Fibroblast of the conjunctiva (primary cell): Measurements from ENCODE around the gene TENM3.

ENCODE experiments used
- DNase-seq: peaks from one replicate; pipeline ENCODE4 v3.0.0-alpha.2; 2010; ENCODE audit warnings: low read depth

TENM3 gene

DNA sequence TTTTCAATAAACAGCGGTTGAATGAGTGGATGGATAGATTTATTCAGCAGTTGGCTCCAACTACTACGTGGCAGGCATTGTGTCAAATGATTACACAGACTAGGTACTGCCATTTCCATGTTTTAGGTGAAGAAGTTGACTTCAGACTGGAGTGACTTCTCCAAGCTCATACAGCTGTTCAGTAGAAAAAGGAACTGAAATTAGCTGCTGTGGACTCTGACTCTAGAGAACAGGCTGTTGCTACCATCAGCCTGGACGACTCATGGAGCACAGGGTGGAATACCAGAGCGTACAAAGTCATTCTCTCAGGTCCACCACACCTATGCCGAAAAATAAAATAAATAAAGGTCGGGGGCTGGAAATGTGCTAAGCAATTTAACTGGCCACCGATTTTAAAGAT, 45.3 kb downstream of the TENM3 start:
- no peak for DNase-seq

DNA sequence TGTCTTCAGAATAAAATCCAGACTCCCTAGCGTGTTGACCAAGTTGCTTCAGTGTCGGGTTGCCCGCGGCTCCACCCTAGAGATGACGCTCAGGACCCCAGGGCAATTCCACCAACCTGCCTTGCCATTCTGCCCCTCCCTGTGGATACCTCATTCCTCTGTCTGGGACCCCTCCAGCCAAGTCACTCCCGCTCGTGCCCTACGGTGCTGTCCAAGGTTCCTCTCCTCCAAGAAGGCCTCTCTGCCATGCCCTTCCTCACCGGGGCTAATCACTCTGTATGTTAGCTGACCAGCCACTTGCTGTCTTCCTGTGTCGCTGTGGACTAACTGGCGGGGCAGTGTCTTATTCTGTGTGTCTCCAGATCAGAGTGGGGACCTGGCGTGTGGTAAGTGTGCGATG, 46.6 kb downstream of the TENM3 start:
- no peak for DNase-seq

DNA sequence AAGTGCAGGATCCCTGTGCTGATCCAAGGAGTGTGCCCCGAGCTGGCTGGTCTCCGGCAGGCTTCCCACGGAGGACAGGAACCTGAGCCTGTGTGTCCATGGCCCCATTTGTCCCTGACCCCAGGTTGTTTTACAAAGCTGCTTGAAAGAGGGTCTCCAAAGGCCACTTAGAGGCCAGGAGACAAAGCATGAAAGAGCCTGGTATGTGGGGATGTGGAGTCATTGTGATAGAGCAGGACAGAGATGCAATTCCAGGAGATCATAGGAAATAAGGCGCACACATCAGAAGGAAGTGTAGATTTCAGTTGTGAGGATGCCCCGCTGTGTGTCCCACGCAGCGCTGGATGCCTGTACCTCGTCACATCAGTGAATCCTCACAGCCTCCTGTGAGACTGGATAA, 48.0 kb downstream of the TENM3 start:
- DNase-seq, result no peak

DNA sequence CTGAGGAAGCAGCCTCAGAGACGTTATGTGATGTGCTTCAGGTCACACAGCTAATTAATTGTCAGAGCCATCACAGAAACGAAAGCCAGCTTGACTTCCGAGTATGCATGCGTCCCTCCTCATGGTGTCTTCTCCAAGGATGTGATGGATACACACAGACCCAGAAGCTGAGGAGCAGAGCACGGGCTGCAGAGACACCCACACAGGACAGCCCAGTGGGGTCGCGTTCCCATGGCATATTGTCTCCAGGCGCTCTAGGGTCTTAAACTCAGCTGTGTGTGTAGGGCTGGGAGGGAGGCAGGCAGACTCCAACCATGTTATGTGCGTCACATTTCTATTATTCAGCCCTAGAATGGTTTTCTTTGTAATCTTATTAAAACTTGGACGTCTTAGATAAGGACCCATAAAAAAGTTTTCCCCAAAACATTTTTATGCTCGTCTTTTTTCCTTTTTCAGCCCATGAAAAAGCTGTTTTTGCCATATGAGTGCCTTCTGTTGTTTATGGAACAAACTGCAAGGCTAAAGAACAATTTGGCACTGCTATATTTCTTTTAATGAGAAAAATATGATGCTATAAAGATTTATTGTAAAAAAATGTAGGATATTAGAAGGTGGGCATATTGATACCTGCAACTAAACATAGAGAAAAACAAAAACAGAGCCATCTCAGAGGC, 48.5 kb downstream of the TENM3 start:
- DNase-seq, result no peak

DNA sequence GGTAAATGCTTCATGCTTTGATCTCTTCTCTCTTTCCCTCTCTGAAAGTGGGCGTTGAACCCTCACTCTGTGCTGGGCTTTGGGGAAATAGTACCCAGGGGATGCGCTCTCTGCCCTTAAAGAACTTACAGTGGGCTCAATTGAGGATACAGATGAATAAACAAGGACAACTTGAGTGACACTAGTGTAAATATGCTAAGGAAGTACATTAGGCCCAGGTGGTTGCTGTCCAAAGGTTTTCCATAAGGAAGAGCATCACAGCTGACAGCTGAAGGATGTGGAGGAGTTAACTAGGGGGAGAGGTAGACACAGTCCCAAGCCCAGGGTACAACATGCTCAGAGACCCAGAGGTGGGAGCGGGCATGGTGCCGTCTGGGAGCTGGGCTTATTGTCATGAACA, 49.4 kb downstream of the TENM3 start:
- no peak for DNase-seq

DNA sequence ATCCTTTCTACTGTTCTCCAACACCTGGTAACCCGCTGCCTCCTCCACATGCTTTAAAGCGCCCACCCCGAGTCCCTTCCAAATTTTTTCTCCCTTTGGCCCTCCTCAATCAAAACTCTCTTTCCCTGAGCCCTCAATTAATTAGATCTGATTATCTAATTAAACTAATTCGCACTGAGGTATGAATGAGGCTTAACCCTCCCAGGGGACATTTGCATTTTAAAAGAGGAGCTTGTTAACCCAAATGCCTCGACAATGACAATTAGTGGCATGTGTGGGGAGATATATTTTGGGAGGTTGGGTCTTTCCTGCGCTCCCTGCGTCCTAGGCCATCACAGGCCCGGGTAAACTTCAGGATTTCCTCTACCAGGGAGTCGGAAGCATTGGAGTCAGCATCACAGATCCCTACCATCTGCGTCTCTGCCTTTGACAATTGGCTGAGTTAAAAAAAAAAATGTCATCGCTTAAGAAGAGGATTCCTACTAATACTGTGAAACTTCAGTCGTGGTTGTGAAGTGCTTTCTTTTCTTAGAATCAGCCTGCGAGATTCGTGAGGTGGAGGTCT, 50.6 kb downstream of the TENM3 start:
- no peak for DNase-seq

DNA sequence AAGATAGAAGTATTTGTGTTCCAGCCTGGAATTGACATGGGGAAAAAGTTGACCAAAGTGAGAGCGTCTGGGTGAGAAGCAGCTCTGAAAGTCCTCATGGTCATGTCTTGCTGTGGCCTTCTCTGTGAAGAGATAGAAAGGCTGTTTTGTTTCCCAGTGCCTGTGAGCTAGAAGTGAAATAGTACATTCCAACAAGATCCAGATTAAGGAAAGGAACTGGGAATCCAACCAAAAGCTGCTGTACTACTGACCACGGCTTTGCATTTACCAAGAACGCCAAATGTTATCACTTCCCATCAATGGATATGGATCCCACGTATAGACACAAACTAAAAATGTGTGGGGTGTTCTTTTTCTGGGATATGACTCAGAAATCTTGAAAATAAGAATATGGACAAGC, 51.2 kb downstream of the TENM3 start:
- no peak for DNase-seq

DNA sequence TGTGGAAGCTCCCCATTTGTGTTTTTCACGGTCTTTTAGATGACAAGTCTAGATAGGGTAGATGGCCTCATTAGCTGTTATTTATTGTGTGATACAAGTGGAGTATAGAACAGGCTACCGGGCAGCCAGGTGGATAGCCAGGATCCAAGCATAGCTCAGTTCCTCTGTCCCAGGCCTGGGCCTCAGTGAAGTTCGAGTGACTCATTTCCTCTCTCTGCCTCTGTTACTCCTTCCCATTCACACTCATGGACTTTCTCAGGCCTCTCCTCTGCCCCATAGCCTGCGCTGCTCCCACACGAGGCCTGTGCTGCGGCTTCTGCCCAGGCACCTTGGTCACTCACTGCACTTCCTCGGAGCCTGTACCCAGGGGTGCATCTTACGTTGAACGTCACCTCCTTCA, 54.5 kb downstream of the TENM3 start:
- DNase-seq, result no peak

DNA sequence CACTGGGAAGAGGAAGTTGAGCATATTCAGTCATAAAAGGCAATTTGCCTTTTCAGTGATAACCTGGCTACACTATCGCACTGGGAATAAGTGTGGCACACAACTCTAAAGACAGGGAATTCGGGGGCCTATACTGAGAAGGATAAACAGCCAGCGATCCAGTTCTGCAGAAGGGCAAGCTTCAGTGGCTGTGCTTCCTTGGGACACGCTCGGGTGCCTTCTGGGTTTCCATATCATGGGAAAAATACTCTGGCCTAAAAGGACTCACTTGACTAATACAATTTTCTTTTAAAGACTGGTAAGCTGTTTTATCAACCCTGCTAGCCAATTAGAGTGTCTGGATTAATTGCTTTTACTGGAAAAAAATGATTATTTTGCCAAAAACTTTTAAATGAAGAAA, 58.5 kb downstream of the TENM3 start:
- no peak for DNase-seq

DNA sequence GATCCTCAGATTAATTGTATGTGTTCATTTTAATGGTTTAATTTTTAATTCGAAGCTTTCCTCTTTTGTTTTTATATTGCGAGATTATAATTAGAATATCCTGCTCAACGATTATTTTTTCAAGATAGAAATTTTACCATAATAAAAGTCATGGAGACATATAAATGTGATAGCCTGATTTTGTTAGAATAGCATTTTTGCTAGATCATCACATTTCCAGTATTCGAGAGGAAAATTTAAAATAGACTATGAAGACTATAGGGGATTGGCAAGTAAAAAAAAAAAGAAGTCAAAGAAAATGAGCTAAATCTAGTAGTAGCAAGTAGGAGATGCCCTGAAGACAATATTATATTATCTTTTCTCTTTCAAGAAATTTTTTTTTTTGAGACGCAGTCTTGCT, 60.6 kb downstream of the TENM3 start:
- no peak for DNase-seq

DNA sequence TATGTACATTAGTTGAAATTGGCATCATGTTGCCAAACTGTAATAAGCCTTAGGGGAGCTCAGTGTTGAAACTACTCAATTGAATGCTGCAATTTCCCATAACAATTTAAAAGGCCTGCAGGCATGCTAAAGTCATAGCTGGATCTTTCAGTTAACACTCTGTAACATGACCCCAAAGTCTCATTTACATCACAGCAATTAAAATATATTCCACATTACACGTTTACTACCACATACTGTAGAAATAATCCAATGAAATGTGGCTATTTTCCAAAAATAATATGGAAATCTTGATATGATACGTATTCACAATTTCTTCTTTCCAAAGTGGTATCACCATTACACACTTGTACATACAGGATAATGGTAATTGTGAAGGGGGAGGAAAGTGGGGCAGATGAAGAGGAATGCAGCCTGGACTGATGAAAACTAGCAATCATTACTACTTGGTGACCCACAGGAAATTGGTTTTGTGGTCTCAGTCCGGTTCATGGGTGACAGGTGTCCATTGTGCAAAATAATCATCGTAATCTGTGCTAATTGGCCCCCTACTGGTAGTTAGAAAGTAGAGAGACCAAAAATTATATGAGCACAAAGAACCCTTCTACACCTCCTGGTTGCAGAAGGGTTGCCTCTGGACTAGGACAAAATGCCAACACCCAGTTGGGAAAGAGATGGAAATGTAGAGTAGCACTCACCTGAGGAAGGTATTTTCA, 63.7 kb downstream of the TENM3 start:
- DNase-seq, result peak; percentile 9

DNA sequence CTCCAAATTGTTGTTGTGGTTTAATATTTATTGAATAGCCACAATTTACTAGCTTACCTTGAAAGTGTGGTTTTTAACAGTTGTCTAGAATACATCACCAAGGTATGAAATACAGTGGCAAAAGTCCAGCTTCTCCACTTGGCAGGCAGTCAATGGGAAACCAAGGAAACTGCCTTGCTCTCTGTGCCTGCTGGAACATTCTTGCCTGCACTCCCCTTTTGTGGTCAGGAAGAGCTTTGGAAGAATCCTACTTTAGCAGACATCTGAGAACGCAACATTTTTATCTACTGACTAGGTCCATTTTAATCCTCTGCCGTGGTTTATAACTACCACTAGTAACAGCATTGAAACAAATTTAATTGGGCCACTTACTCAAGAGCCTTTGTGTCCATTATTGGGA, 64.5 kb downstream of the TENM3 start:
- DNase-seq, result peak; percentile 59

DNA sequence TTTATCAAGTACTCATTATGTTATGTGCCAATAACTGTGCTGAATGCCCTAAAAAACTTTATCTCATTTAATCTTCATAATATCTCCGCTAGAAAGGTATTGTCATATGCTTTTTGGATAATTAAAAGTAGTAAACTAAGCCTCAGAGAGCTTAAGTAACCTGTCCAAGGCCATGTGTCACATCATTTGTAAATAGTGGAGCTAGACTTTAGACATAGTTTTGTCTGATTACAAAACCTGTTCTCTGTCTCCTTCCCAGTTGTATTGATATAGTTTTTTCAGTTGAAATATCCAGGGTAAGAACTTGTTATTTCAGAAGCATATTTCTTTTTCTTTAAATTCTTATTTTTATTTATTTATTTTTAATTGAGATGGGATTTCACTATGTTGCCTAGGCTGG, 66.7 kb downstream of the TENM3 start:
- DNase-seq, result no peak

DNA sequence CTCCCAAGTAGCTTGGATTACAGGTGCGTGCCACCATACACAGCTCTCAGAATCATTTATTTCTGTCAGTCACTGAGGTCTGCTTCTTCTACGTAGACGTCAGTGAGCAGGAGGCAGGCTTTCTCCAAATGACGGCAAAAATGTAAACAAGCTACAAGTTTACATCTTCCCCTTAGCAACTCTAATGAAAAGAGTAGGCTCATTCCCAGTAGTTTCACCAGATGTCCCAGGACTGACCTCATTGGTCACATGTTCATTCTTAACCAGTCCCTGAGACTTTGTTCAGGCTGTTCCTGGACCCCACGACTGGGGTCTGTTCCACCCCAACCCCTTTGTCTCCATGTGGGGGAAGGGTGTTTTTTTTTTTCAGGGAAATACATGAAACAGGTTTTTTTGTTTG, 67.1 kb downstream of the TENM3 start:
- DNase-seq, result no peak

DNA sequence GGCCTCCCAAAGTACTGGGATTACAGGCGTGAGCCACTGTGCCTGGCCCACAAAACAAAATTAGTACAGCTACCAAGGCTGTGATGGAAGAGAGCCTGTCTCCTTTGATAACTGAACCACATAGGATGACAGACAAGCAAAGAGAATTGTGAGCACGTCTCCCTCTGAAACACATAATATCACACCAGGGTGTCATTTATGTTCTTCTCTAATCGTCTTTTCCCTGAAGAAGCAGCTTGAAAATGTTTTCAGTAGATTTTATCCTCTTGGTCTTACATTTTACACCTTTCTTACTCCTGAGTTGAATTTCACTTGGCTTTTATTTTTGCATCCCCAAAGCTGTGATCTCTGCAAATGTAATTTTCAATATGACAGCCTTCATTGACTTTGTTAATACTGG, 67.8 kb downstream of the TENM3 start:
- no peak for DNase-seq

DNA sequence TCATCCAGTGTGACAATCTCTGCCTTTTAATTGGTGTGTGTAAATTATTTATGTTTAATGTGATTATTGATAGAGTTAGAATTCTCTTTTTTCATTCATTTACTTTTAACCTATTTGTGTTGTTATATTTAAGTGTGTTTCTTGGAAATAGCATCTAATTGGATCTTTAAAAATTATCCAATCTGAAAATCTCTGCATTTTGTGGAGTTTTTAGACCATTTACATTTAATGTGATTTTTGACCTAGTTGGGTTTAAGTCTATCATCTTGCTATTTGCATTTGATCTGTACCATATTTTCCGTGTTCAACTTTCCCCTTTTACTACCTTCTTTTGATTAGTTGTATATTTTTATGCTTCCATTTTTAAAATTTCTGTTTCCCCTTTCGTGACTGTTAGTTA, 71.3 kb downstream of the TENM3 start:
- DNase-seq, result no peak

DNA sequence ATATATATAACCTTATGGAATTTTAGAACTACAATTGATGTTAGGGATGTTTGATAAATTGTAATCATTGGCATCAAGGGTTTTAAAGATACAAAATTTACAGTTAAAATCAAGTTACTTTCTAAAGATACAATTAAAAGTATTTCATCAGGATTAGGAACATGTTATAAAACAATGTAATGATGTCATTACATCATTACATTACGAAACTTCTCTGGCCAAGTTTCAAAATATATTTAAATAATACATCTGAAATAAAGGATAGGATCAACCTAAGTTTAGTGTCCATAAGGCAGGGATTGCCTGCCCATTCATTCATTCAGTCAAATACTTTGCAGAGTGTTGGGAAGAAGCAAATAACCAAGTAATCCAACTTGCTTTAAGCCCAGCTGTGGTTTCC, 75.1 kb downstream of the TENM3 start:
- DNase-seq, result no peak

DNA sequence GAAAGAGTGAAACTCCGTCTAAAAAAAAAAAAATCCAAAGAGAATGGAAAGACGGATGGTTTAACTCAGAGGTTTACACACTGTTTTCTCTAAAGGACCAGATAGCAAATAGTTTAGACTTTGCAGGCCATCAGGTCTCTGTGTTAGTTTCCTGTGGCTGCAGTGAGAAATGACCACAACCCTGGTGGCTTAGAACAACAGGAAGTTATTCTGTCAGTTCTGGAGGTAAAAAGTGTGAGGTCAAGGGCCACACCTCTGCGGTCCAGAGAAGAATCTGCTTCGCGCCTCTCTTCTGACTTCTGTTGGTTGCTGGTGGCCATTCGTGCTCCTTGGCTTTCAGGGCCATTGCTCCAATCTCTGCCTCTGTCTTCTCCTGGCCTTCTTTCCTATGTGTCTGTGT, 76.9 kb downstream of the TENM3 start:
- no peak for DNase-seq

DNA sequence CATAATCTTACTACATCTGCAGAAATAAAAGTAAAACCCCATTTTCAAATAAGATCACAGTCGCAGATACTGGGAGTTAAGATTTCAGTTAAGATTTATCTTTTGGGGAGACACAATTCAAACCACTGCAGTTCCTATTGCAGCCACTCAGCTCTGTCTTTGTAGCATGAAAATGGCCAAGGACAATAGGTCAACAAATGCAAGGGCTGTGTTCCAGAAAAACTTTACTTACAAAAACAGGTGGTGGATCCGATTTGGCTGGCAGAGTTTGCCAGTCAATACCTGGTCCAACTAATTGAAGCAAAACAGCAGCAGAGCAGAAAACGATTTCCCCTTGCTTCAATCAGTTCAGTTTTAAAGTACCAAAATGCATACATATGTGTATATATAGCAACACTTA, 77.4 kb downstream of the TENM3 start:
- no peak for DNase-seq

DNA sequence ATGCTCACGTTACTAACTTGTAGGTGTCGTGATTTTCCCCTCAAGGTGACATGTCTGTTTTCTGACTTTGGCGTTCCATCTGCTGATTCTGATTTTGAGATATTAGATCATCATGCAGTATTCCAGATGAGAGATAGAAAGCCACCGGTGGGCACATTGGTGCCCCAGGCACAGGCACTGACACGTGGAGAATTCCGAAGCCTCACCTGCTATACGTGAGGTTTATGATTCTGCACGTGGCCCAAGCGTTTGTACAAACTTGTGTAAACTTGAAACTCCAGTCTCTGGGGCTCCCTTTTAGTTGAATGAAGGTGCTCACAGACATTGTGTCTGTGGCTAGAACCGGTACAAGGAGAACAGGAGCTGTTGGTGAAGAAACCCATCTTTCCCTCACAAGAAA, 81.1 kb downstream of the TENM3 start:
- no peak for DNase-seq

DNA sequence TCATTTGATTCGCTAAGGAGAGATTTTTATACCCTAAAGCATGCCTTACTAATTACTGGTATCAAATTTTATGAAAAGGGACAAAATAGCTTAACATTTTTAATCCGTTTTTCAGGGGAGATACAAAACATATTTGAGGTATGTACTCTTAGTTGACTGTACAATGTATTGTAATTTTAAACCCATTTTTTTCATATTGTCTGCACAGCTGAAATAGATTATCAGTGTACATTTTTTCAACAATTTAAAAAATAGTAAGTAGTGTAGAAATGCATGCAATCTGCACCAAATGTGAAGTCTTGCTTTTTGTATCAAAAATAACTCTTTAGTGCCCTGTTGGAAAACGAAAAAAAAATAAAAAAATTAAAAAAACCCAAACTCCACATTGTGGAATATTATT, 82.2 kb downstream of the TENM3 start:
- DNase-seq, result no peak

DNA sequence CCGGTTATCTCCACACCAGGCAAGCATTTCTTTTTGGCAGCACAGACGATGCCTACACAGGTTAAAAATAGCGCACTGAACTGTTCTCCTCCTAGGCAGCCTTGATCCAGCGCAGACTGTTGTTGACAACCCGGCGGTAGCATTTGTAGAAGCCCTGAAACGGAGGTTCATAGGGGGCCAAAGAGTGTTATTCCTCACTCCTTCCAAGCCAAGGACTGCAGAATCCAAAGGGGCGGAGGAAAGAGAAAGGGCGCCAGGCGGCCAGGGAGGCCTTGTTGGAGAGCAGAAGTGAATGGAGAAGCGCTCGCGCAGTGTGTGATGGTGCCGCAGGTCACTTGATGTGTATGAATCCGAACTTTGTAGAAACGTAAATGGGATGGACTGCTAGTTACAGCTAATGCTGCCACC, 82.7 kb downstream of the TENM3 start:
- DNase-seq, result no peak

DNA sequence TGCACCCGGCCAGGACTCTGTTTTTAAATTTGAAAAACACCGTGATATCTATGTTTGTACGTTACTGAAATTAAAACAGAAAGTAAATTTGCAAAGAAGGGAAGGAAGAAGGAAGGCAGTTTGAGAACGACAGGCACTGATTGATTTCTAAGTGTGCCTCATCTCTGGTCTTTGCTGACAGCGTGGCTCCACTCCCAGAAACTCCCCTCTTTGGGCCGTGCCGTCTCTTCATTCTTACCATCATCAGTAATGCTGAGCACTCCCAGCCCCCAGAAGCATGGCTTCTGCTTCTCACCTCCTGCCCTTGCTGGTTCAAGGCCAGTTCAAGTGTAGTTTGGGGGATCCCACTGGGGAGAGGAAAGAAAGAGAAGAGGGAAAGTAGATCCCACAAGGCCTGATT, 85.3 kb downstream of the TENM3 start:
- no peak for DNase-seq

DNA sequence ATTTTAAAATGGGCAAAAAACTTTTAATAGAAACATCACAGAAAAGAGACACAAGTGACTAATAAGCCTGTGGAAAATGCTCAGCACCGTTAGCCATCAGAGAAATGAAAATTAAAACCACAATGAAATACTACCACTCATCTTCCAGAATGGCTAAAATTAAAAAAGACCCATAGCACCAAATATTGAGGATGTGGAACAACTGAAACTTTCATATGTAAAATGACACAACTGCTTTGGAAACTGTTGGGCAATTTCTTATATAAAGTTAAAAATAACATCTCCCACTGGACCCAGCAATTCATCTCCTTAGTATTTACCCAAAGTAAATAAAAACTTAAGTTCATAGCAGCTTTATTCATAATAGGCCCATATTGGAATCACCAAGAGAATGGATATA, 94.2 kb downstream of the TENM3 start:
- DNase-seq, result peak; percentile 5
